Astrocyte (in vitro differentiated cells and primary cell): Measurements from ENCODE around the gene LYST.

Experiments
- EZH2 ChIP-seq: IDR thresholded peaks from 2 replicates; pipeline ENCODE4 v1.6.1; 2012; ENCODE audit warnings: mild to moderate bottlenecking, low read length, inconsistent platforms; ENCODE audit not compliant: insufficient read depth
- TF ChIP-seq, protein P1 (sequence below): IDR thresholded peaks from 2 replicates; pipeline ENCODE4 v1.5.1; 2011; ENCODE audit warnings: low read depth, mild to moderate bottlenecking, inconsistent platforms, low read length, moderate library complexity; ENCODE audit not compliant: insufficient read depth

DNA sequence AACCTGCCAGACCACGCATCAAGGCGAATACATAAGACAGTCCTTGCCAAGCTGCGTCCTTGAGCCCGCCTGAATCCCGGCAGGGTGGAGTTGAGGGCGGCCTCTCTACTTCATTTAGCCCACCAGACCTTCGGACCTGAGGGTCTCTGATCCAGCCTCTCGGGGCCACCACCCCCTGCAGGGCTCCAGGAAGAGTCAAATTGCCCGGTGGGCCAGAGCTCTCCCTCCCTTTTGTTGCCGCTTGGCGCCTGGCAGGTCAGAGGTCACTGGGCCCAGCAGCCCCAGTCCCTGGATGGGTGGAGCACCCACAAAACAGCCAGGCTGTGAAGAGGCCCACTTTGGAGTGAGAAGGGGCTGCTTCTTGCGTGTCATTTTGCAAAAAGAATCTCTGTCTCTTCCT is 226.1 kb downstream of the LYST start:
- TF ChIP-seq, protein P1, sequence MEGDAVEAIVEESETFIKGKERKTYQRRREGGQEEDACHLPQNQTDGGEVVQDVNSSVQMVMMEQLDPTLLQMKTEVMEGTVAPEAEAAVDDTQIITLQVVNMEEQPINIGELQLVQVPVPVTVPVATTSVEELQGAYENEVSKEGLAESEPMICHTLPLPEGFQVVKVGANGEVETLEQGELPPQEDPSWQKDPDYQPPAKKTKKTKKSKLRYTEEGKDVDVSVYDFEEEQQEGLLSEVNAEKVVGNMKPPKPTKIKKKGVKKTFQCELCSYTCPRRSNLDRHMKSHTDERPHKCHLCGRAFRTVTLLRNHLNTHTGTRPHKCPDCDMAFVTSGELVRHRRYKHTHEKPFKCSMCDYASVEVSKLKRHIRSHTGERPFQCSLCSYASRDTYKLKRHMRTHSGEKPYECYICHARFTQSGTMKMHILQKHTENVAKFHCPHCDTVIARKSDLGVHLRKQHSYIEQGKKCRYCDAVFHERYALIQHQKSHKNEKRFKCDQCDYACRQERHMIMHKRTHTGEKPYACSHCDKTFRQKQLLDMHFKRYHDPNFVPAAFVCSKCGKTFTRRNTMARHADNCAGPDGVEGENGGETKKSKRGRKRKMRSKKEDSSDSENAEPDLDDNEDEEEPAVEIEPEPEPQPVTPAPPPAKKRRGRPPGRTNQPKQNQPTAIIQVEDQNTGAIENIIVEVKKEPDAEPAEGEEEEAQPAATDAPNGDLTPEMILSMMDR, result no peak
- TF ChIP-seq EZH2, result no peak
